Immature natural killer cell (primary cell): Measurements from ENCODE around the gene ZNF543. TPM values are rescaled to one million over a fixed set of nuclear protein-coding genes. Genes with fewer than 3 reads are reported as not detected.
A peak's percentile ranks its signal among the peaks of the same experiment; 100 is the strongest.
"Not testable (repeated sequence)": the region's sequence is repeated elsewhere in the genome, so short reads cannot be mapped to it uniquely, and the experiment has no call there.

ENCODE experiments used
- DNase-seq, 3 donors: peaks; one replicate each; pipeline ENCODE4 v3.0.0; 2022; ENCODE audit warnings: mixed read lengths in 1 of 3
- H3K27ac Mint-ChIP-seq, 6 donors: one replicate each; pipeline ENCODE4 v1.8.0; 2020; ENCODE audit warnings: mixed read lengths in 6 of 6, mild to moderate bottlenecking in 5 of 6, inconsistent platforms in 4 of 6, moderate library complexity in 3 of 6
- H3K27me3 Mint-ChIP-seq, 3 donors: one replicate each; pipeline ENCODE4 v1.8.0; 2020 to 2021; ENCODE audit warnings: low read depth in 3 of 3, mild to moderate bottlenecking in 3 of 3, mixed read lengths in 3 of 3, moderate library complexity in 3 of 3, inconsistent platforms in 1 of 3
- H3K36me3 Mint-ChIP-seq, 3 donors: one replicate each; pipeline ENCODE4 v1.8.0; 2020; ENCODE audit warnings: mixed read lengths in 3 of 3, inconsistent platforms in 2 of 3, mild to moderate bottlenecking in 2 of 3
- H3K4me1 Mint-ChIP-seq, 2 donors: one replicate each; pipeline ENCODE4 v1.8.0; 2020; ENCODE audit warnings: inconsistent platforms in 2 of 2, mild to moderate bottlenecking in 2 of 2, mixed read lengths in 2 of 2, moderate library complexity in 1 of 2
- H3K4me3 Mint-ChIP-seq, 5 donors: one replicate each; pipeline ENCODE4 v1.8.0; 2020; ENCODE audit warnings: mild to moderate bottlenecking in 5 of 5, mixed read lengths in 5 of 5, inconsistent platforms in 3 of 5, moderate library complexity in 3 of 5
- H3K9me3 Mint-ChIP-seq, 6 donors: one replicate each; pipeline ENCODE4 v1.8.0; 2020; ENCODE audit warnings: mild to moderate bottlenecking in 6 of 6, mixed read lengths in 6 of 6, inconsistent platforms in 4 of 6, moderate library complexity in 3 of 6
- polyA plus RNA-seq, 3 donors: library from polyadenylated mRNA; unstranded; fragments of 300-500 nt; fragmentation: Illumina TruSeq; gene quantifications; one replicate each; pipeline ENCODE4 v1.2.3, GENCODE V29; 2021

The ZNF543 gene
- 1 to 10 TPM; 2.1 to 4.6 (median 2.5) TPM for polyA plus RNA-seq

GRCh38 chr19:57320180-57321084 is at the start of gene ZNF543:
Gene ZNF543 (plus strand): TSS chr19:57320472. CDS start chr19:57320854, 382 bp downstream.
- H3K27me3 Mint-ChIP-seq = peaks cover 3 to 15% (median 8%) of the 10 kb centered on the region in 3 donors
- H3K36me3 Mint-ChIP-seq = peaks cover 26 to 31% (median 29%) of the 10 kb centered on the region in 3 donors
- peak within 1 kb of the TSS; percentile 95 to 99 (median 98) for H3K27ac Mint-ChIP-seq
- H3K4me3 Mint-ChIP-seq = peak within 1 kb of the TSS; percentile 93 to 99 (median 93)
- H3K4me1 Mint-ChIP-seq = peaks cover 34 to 47% of the 10 kb centered on the region in 2 donors
- peaks cover 0 to 16% (median 3%) of the 10 kb centered on the region in 6 donors for H3K9me3 Mint-ChIP-seq
- peak; percentile 89 to 91 (median 91) for DNase-seq

GRCh38 chr19:57271280-57271679 is 49.0 kb upstream of the ZNF543 start:
- no peaks in the 10 kb centered on the region for H3K4me1 Mint-ChIP-seq
- peaks cover 9 to 28% (median 22%) of the 10 kb centered on the region in 3 donors for H3K36me3 Mint-ChIP-seq
- DNase-seq = no peak
- peak overlapping the region in 1 of 6 donors; percentile 2 for H3K27ac Mint-ChIP-seq
- H3K27me3 Mint-ChIP-seq = no peaks in the 10 kb centered on the region
- H3K4me3 Mint-ChIP-seq = no peak overlapping the region
- H3K9me3 Mint-ChIP-seq = no peaks in the 10 kb centered on the region

GRCh38 chr19:57273014-57273413 is 47.3 kb upstream of the ZNF543 start:
- Mint-ChIP-seq H3K27ac (no peak overlapping the region), H3K4me3 (no peak overlapping the region), H3K9me3 (no peaks in the 10 kb centered on the region), H3K4me1 (no peaks in the 10 kb centered on the region), H3K27me3 (peaks cover 0 to 2% (median 0%) of the 10 kb centered on the region in 3 donors), H3K36me3 (peaks cover 9 to 25% (median 20%) of the 10 kb centered on the region in 3 donors)
- no peak for DNase-seq

GRCh38 chr19:57276430-57276829 is 43.8 kb upstream of the ZNF543 start:
- H3K4me3 Mint-ChIP-seq = no peak overlapping the region
- DNase-seq = no peak
- peaks cover 6 to 17% (median 12%) of the 10 kb centered on the region in 3 donors for H3K36me3 Mint-ChIP-seq
- peaks cover 7 to 8% of the 10 kb centered on the region in 2 donors for H3K4me1 Mint-ChIP-seq
- peaks cover 0 to 6% (median 4%) of the 10 kb centered on the region in 3 donors for H3K27me3 Mint-ChIP-seq
- H3K9me3 Mint-ChIP-seq = no peaks in the 10 kb centered on the region
- H3K27ac Mint-ChIP-seq = no peak overlapping the region

- H3K9me3 Mint-ChIP-seq, DNase-seq, H3K4me3 Mint-ChIP-seq, H3K27me3 Mint-ChIP-seq, H3K27ac Mint-ChIP-seq: not testable (repeated sequence)
- peaks cover 4 to 13% (median 4%) of the 10 kb centered on the region in 3 donors for H3K36me3 Mint-ChIP-seq
- H3K4me1 Mint-ChIP-seq = peaks cover 23 to 25% of the 10 kb centered on the region in 2 donors
Measured at GRCh38 chr19:57278481-57278880, 41.8 kb upstream of the ZNF543 start.

- peak overlapping the region in 1 of 6 donors; percentile 48 for H3K27ac Mint-ChIP-seq
- DNase-seq = peak; percentile 75 to 80 (median 79)
- peaks cover 27 to 30% of the 10 kb centered on the region in 2 donors for H3K4me1 Mint-ChIP-seq
- H3K9me3 Mint-ChIP-seq = no peaks in the 10 kb centered on the region
- peaks cover 0 to 6% (median 4%) of the 10 kb centered on the region in 3 donors for H3K27me3 Mint-ChIP-seq
- H3K4me3 Mint-ChIP-seq = peak overlapping the region in 1 of 5 donors; percentile 28
- H3K36me3 Mint-ChIP-seq = peaks cover 0 to 6% (median 0%) of the 10 kb centered on the region in 3 donors
Measured at GRCh38 chr19:57279418-57280164, 40.7 kb upstream of the ZNF543 start.

GRCh38 chr19:57280165-57280961 is 39.9 kb upstream of the ZNF543 start, which contains the start of gene ZNF460:
Gene ZNF460 (plus strand): TSS chr19:57280485. CDS start chr19:57280807, 322 bp downstream.
- H3K27me3 Mint-ChIP-seq = peaks cover 0 to 6% (median 4%) of the 10 kb centered on the region in 3 donors
- H3K4me3 Mint-ChIP-seq = no peak within 1 kb of the TSS
- no peaks in the 10 kb centered on the region for H3K9me3 Mint-ChIP-seq
- H3K27ac Mint-ChIP-seq = no peak within 1 kb of the TSS
- H3K4me1 Mint-ChIP-seq = peaks cover 29 to 34% of the 10 kb centered on the region in 2 donors
- peak; percentile 96 to 97 (median 97) for DNase-seq
- peaks cover 4 to 10% (median 5%) of the 10 kb centered on the region in 3 donors for H3K36me3 Mint-ChIP-seq

- Mint-ChIP-seq H3K9me3 (no peaks in the 10 kb centered on the region), H3K4me1 (peaks cover 29 to 38% of the 10 kb centered on the region in 2 donors), H3K27ac (no peak overlapping the region), H3K36me3 (peaks cover 8 to 14% (median 9%) of the 10 kb centered on the region in 3 donors), H3K4me3 (no peak overlapping the region), H3K27me3 (peaks cover 0 to 10% (median 4%) of the 10 kb centered on the region in 3 donors)
- peak; percentile 22 to 28 (median 25) for DNase-seq
Measured at GRCh38 chr19:57280962-57281400, 39.3 kb upstream of the ZNF543 start.

- H3K27ac Mint-ChIP-seq = peak overlapping the region in 5 of 6 donors; percentile 66 to 80 (median 75)
- H3K9me3 Mint-ChIP-seq = no peaks in the 10 kb centered on the region
- peaks cover 29 to 42% of the 10 kb centered on the region in 2 donors for H3K4me1 Mint-ChIP-seq
- no peak for DNase-seq
- peaks cover 0 to 10% (median 4%) of the 10 kb centered on the region in 3 donors for H3K27me3 Mint-ChIP-seq
- H3K36me3 Mint-ChIP-seq = peaks cover 8 to 23% (median 12%) of the 10 kb centered on the region in 3 donors
- H3K4me3 Mint-ChIP-seq = peak overlapping the region in 2 of 5 donors; percentile 68 to 76
Measured at GRCh38 chr19:57282011-57282643, 38.1 kb upstream of the ZNF543 start.

- peaks cover 0 to 4% (median 4%) of the 10 kb centered on the region in 3 donors for H3K27me3 Mint-ChIP-seq
- peak overlapping the region in 2 of 6 donors; percentile 47 to 70 for H3K27ac Mint-ChIP-seq
- peaks cover 7 to 24% (median 12%) of the 10 kb centered on the region in 6 donors for H3K9me3 Mint-ChIP-seq
- DNase-seq = no peak
- peaks cover 6 to 35% of the 10 kb centered on the region in 2 donors for H3K4me1 Mint-ChIP-seq
- H3K4me3 Mint-ChIP-seq = no peak overlapping the region
- peaks cover 55 to 74% (median 57%) of the 10 kb centered on the region in 3 donors for H3K36me3 Mint-ChIP-seq
Measured at GRCh38 chr19:57288373-57288772, 31.9 kb upstream of the ZNF543 start.

- peaks cover 8 to 32% (median 12%) of the 10 kb centered on the region in 6 donors for H3K9me3 Mint-ChIP-seq
- peaks cover 69 to 84% (median 72%) of the 10 kb centered on the region in 3 donors for H3K36me3 Mint-ChIP-seq
- no peak overlapping the region for H3K4me3 Mint-ChIP-seq
- DNase-seq = no peak
- peaks cover 3 to 44% of the 10 kb centered on the region in 2 donors for H3K4me1 Mint-ChIP-seq
- peaks cover 0 to 4% (median 0%) of the 10 kb centered on the region in 3 donors for H3K27me3 Mint-ChIP-seq
- H3K27ac Mint-ChIP-seq = no peak overlapping the region
Measured at GRCh38 chr19:57290970-57291369, 29.3 kb upstream of the ZNF543 start.

GRCh38 chr19:57292547-57292946 is 27.7 kb upstream of the ZNF543 start:
- H3K27me3 Mint-ChIP-seq = peaks cover 0 to 4% (median 0%) of the 10 kb centered on the region in 3 donors
- H3K4me1 Mint-ChIP-seq = peaks cover 7 to 49% of the 10 kb centered on the region in 2 donors
- peaks cover 8 to 32% (median 12%) of the 10 kb centered on the region in 6 donors for H3K9me3 Mint-ChIP-seq
- no peak for DNase-seq
- no peak overlapping the region for H3K4me3 Mint-ChIP-seq
- H3K36me3 Mint-ChIP-seq = peaks cover 66 to 83% (median 82%) of the 10 kb centered on the region in 3 donors
- H3K27ac Mint-ChIP-seq = no peak overlapping the region
